ENCODE data around the gene SLC34A1. TPM values are rescaled to one million over a fixed set of nuclear protein-coding genes. Genes with fewer than 3 reads are reported as not detected.

Gene SLC34A1
- total and polyA plus RNA-seq, 2 of the 13 experiments (the other 11 are each of a cell fraction or from before 2014, with no cell fraction given): 0.03 to 0.20 TPM

GRCh38 chr5:177378884-177379883, 5.0 kb upstream of the SLC34A1 start:
- intact Hi-C loops (cut with micrococcal nuclease; ENCODE audit: unreplicated experiment): loop anchor here (1.0 kb wide), 1 partner anchor 8 kb away; no protein-coding TSS in a partner anchor
- Histone ChIP-seq H3K27ac (ENCODE audit: extremely low read length, insufficient read depth, low read length) (peak overlapping the region; percentile 98), H3K9me3 (ENCODE audit: low read length) (no peaks in the 10 kb centered on the region), H4K20me1 (ENCODE audit: insufficient read depth, low read length) (no peaks in the 10 kb centered on the region), H3K4me1 (ENCODE audit: insufficient read depth, low read length) (peaks cover 96% of the 10 kb centered on the region), H3K9ac (ENCODE audit: insufficient read depth, low read depth, low read length) (peak overlapping the region; percentile 86), H2AFZ (ENCODE audit: low read length) (no peak overlapping the region), H3K4me3 (replicated peaks in 1 of 3; ENCODE audit: insufficient read depth in 1 of 3, low read depth in 2 of 3, low read length in 3 of 3) (peak overlapping the region; percentile 35 to 71 (median 35); a peak in 5 of 6 replicates), H3K36me3 (replicated peaks in 1 of 2; ENCODE audit: control insufficient read depth in 1 of 2, insufficient read depth in 2 of 2, low read length in 2 of 2) (no peaks in the 10 kb centered on the region), H3K79me2 (ENCODE audit: insufficient read depth, low read length) (no peaks in the 10 kb centered on the region), H3K27me3 (ENCODE audit: control insufficient read depth in 1 of 2, insufficient read depth in 2 of 2, low read length in 2 of 2) (peaks cover 0 to 2% of the 10 kb centered on the region in 2 experiments; a peak in 1 of 5 replicates), H3K4me2 (ENCODE audit: low read depth, low read length) (peak overlapping the region; percentile 89)
- CTCF ChIA-PET (ENCODE audit: low intra/inter-chr PET ratio, low total read pairs): interaction anchor here (1.0 kb wide), 1 partner anchor 75 kb away, joined by 3 read pairs; no protein-coding TSS in a partner anchor
- BruUV-seq (replicated peaks): TSS peak; percentile 99
- WGBS (ENCODE audit: low lambda C conversion rate): 0% methylated on average over 9 of the region's 15 CpGs
- POLR2A ChIA-PET: interaction anchor here (0.6 to 4.9 kb wide), 36 partner anchors 11 to 305 kb away, joined by 3 to 239 read pairs (median 8); partner anchors contain the start of genes B4GALT7, F12, FGFR4 and GRK6
- in situ Hi-C loops (cut with HindIII; ENCODE audit: extremely low pct_ligation_motif_present, low pct_unique_long_range_greater_than_20kb): no loop called here
- peak; percentile 94 for DNase-seq (ENCODE audit: low spot score)
- peak; percentile 89 for ATAC-seq
- peak; percentile 97 for FAIRE-seq
- TF ChIP-seq SP140L (CRISPR knock-in tag; IDR thresholded peaks at IDR 0.05; ENCODE audit: borderline replicate concordance): 0 out of 2 replicates have a peak, but pooled peaks have one; percentile 81
- no peak for TF ChIP-seq TCF12 (IDR thresholded peaks at IDR 0.05)
- TF ChIP-seq TCF12 (CRISPR knock-in tag; IDR thresholded peaks at IDR 0.05): peak; percentile 74; the same call in 1 of the 2 replicates
- 0 out of 2 replicates have a peak, but pooled peaks have one; percentile 28 for TF ChIP-seq NR2C2 (CRISPR knock-in tag; IDR thresholded peaks at IDR 0.05; ENCODE audit: borderline replicate concordance)
- TF ChIP-seq HMG20A (CRISPR knock-in tag; IDR thresholded peaks at IDR 0.05; ENCODE audit: borderline replicate concordance): peak; percentile 14; the same call in 1 of the 2 replicates
- TF ChIP-seq ETV5 (CRISPR knock-in tag; IDR thresholded peaks at IDR 0.05; ENCODE audit: borderline replicate concordance): peak; percentile 32; the same call in 1 of the 2 replicates
- TF ChIP-seq ZFP37 (CRISPR knock-in tag; IDR thresholded peaks at IDR 0.05; ENCODE audit: borderline replicate concordance): 0 out of 2 replicates have a peak, but pooled peaks have one; percentile 46
- 0 out of 2 replicates have a peak, but pooled peaks have one; percentile 60 for TF ChIP-seq ARNT (IDR thresholded peaks at IDR 0.05)
- no peak for TF ChIP-seq ZNF20 (CRISPR knock-in tag; IDR thresholded peaks at IDR 0.05)
- TF ChIP-seq SYNCRIP (IDR thresholded peaks at IDR 0.05; ENCODE audit: insufficient read depth, low read depth, low read length): no peak
- TF ChIP-seq ZNF337 (CRISPR knock-in tag; IDR thresholded peaks at IDR 0.05; ENCODE audit: borderline replicate concordance, low read depth): no peak
- TF ChIP-seq ZBTB3 (CRISPR knock-in tag; IDR thresholded peaks at IDR 0.05; ENCODE audit: borderline replicate concordance, low read depth): no peak; the same call in 1 of the 2 replicates
- peak; percentile 55; the same call in 1 of the 2 replicates for TF ChIP-seq REPIN1 (CRISPR knock-in tag; IDR thresholded peaks at IDR 0.05; ENCODE audit: borderline replicate concordance, low read depth)
- TF ChIP-seq ZNF318 (CRISPR knock-in tag; IDR thresholded peaks at IDR 0.05): 0 out of 2 replicates have a peak, but pooled peaks have one; percentile 7
